Stimulated activated CD8-positive, alpha-beta memory T cell treated with anti-CD3 and anti-CD28 coated beads, Interleukin-4, amount 100 ng/mL, for 1 hour (primary cell): ENCODE data around the gene HBB.
"Not testable (repeated sequence)": the region's sequence is repeated elsewhere in the genome, so short reads cannot be mapped to it uniquely, and the experiment has no call there.

Experiments
- DNase-seq, 2 donors: peaks; one replicate each; pipeline ENCODE4 v3.0.0-alpha.2; 2020; ENCODE audit warnings: low read depth in 2 of 2, low spot score in 1 of 2

Gene HBB

DNA sequence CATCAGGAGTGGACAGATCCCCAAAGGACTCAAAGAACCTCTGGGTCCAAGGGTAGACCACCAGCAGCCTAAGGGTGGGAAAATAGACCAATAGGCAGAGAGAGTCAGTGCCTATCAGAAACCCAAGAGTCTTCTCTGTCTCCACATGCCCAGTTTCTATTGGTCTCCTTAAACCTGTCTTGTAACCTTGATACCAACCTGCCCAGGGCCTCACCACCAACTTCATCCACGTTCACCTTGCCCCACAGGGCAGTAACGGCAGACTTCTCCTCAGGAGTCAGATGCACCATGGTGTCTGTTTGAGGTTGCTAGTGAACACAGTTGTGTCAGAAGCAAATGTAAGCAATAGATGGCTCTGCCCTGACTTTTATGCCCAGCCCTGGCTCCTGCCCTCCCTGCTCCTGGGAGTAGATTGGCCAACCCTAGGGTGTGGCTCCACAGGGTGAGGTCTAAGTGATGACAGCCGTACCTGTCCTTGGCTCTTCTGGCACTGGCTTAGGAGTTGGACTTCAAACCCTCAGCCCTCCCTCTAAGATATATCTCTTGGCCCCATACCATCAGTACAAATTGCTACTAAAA, at the start of gene HBB:
Gene HBB, minus strand, starts transcription at position 340 of the 579 bp plus-strand sequence. Its CDS starts 50 bp downstream, at position 290.
- no peak for DNase-seq

GRCh38 chr11:5275369-5276110, 48.7 kb upstream of the HBB start:
- no peak for DNase-seq

DNA sequence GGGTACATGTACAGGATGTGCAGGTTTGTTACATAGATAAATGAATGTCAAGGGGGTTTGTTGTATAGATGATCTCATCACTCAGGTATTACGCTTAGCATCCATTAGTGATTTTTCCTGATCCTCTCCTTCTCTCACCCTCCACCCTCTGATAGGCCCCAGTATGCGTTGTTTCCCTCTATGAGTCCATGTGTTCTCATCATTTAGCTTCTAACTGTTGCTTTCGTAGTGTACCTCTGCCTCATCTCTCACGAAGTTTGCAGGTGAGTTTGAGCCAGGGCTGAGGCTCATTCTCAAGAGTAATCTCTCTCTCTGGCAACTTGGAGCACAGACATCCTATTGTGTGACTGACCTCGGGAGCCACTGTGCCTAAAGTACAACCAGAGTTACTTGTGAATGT, 47.5 kb upstream of the HBB start:
- no peak for DNase-seq

DNA sequence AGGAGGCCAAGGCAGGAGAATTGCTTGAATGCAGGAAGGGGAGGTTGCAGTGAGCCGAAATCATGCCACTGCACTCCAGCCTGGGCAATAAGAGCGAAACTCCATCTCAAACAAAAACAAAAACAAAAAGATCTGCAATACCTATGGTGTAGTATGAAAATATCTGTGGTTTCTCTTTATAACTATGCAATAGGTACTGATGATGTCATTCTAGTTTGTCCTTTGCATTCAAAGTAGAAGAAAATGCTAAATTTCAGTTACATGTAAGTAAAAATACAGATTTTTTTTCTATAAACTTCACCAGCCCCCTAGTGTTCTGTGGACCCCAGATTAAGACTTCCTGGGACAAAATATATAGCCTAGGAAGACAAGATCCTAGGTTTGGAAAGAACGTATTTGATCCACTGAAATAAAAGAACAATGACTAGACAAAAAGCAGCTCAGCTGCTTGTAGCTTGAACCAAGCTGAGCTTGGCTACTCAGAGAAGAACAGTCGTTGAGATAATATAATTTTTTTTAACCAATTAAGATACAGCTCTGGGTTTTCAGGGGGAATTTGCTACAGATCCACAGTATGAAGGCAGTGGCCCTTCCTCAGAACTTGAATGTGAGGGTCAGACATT, 45.6 kb upstream of the HBB start:
- no peak for DNase-seq

- no peak for DNase-seq
Measured at GRCh38 chr11:5269715-5270147, 42.9 kb upstream of the HBB start, which contains the start of gene HBE1. HBE1 (minus strand) TSS chr11:5269945; CDS start chr11:5269890, 55 bp downstream.

DNA sequence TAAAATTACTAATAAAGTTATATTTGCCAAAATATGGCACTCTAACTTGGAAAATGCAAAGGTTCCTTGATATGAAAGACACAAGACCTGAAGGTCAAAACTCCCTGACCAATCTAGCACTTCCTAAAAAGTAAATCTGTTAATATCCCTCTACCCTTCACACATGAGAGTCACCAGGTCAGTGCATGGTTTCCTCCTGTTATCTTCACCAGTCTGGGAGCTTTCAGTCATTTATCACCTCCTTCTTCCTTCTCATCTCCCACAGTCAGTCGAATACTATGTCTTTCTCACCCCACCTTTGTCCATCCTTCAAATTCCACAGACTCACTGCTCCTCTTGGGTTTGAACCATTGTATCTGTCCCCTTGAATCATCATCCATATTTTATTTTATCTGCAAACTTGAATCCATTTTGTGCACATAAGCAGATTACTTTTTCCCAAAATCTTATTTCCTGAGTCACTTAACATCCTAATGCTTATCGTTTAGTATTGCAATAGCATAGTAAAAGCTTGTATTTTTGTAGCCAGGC, 40.2 kb upstream of the HBB start:
- no peak for DNase-seq

GRCh38 chr11:5266609-5267008, 39.7 kb upstream of the HBB start:
- DNase-seq: no peak

GRCh38 chr11:5265832-5266231, 39.0 kb upstream of the HBB start:
- DNase-seq: no peak

- DNase-seq: no peak
Measured at GRCh38 chr11:5258543-5259262, 31.8 kb upstream of the HBB start.

DNA sequence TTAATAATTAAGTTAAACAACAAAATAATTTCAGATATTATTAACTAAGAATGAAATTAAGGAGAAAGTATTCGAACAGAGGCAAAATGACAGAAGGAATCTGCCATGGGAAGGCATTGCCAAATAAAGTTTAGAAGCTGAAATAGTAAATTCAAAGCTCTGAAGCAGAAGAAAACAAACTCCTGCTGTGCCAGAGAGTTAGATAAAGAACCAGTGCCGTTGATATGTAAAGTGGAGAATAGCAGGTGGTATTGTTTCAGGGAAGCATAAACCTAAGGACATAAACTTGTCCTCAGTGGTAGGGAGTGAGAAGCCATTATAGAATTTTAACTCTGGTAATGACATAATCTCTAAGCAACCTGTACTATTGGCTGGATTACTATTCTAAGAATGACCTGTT, 30.4 kb upstream of the HBB start:
- DNase-seq: no peak

DNA sequence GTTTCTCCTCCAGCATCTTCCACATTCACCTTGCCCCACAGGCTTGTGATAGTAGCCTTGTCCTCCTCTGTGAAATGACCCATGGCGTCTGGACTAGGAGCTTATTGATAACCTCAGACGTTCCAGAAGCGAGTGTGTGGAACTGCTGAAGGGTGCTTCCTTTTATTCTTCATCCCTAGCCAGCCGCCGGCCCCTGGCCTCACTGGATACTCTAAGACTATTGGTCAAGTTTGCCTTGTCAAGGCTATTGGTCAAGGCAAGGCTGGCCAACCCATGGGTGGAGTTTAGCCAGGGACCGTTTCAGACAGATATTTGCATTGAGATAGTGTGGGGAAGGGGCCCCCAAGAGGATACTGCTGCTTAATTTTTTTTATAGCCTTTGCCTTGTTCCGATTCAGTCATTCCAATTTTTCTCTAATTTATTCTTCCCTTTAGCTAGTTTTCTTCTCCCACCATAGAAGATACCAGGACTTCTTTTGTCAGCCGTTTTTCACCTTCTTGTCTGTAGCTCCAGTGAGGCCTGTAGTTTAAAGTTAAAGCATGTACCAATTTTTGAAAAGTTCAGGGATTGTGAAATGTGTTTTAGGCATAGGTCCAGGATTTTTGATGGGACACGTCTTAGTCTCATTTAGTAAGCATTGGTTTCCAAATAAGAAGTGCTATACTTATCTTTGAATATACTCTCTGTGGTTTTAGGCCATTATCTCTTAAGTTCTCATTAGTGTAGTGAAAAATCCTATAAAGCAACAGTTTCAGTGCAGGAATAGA, 28.0 kb upstream of the HBB start, which contains the start of gene HBG2:
Gene HBG2, minus strand, starts transcription at position 136 of the 768 bp plus-strand sequence. Its CDS starts 53 bp downstream, at position 83.
- not testable (repeated sequence) for DNase-seq

- DNase-seq: not testable (repeated sequence)
Measured at GRCh38 chr11:5254023-5254422, 27.2 kb upstream of the HBB start.

GRCh38 chr11:5253440-5253839, 26.6 kb upstream of the HBB start:
- not testable (repeated sequence) for DNase-seq

DNA sequence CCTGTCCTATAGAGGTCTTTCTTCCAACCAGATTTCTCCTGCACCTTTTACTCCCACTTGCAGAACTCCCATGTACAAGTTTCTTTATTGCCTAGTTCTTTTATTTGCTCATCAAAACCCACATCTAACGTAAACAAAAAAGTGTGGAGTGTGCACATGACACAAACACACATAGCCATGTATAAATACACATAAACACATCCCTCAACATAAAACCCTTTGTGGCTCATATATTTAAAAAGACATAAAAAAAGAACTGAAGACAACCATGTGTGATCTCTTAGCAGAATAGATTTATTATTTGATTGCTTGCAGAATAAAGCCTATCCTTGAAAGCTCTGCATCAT, 26.0 kb upstream of the HBB start:
- DNase-seq: no peak

DNA sequence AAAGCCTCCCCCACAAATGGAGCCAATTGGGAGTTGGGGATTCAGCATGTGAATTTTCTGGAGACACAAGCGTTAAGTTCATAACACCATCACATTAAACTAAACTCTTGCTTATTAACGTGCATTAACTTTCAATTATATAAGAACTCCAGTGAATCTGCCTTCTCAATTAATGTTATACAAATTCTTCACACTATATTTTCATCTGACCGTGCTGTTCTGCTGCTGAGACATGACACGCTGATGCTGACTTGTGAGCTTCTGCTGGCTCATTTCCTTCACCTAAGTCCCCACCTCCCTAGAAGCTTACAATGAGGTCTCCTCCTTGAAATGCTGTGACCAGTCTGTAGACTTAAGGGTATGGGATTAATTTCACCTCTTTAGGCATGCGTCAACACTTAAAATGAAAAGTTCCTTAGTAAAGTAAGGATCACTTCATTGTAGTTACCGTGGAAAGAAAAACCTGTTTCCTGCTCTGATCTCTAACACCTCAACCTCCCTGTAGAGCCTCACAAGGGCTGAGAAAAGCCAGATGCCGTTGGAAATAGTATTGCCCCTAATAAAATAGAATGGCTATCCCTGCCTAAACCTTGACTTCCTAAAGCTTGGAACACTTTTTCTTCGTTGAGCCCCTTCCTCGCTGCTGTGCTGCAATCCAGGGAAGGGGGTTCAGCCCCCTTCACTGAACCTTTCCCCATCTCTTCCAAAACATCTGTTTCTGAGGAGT, 25.5 kb upstream of the HBB start:
- no peak for DNase-seq

DNA sequence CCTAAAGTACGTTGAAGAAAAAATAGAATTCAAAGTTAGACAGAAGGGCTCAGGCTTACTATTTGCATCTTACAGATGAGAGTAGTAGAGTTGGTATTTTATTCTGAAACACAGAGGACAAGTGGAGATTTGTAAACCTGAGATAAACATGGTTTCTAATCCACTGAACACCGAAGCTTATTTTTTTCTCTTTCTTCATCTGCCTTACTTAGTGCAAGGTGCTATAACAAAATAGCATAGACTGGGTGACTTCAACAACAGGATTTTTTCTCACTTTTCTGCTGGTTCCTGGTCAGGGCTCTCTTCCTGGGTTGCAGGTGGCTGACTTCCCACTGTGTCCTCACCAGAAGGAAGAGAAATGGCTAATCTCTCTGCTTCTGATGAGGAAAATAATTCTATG, 24.9 kb upstream of the HBB start:
- DNase-seq: no peak

- no peak for DNase-seq
Measured at GRCh38 chr11:5250543-5251204, 23.8 kb upstream of the HBB start.

- DNase-seq: not testable (repeated sequence)
Measured at GRCh38 chr11:5249807-5250396, 23.0 kb upstream of the HBB start, which contains the start of gene HBG1. HBG1 (minus strand) TSS chr11:5249857; CDS start chr11:5249804, 53 bp downstream.

- not testable (repeated sequence) for DNase-seq
Measured at GRCh38 chr11:5248498-5248897, 21.6 kb upstream of the HBB start.
